HepG2 (cell line): ENCODE measurements around the gene ADCY5. TPM values are rescaled to one million over a fixed set of nuclear protein-coding genes. Genes with fewer than 3 reads are reported as not detected.

Experiments used
- ATAC-seq: fragments of 200-7000 bp; cut with Tn5 transposase; 3 replicates; pipeline ENCODE4 v1.9.1; 2020; ENCODE audit warnings: mild to moderate bottlenecking, moderate library complexity
- BruUV-seq: library from RNA; stranded (reverse); fragments of 400-500 nt; replicated peaks from 2 replicates; lab custom pipeline; 2021; lab: Mats Ljungman, UMichigan
- CTCF ChIA-PET: fragments of 300-600 bp; formaldehyde crosslinking; extraction: SDS; loops from one replicate; lab custom pipeline; 2021; ENCODE audit warnings: low total read pairs, inconsistent platforms, low intra/inter-chr PET ratio; lab: Yijun Ruan, JAX
- POLR2A ChIA-PET: fragments of 350-600 bp; sonication (Branson Sonifier 250); formaldehyde crosslinking; loops from one replicate; lab custom pipeline; 2020; ENCODE audit warnings: antibody characterized with exemption, inconsistent platforms; lab: Yijun Ruan, JAX
- DNase-seq: peaks from one replicate; pipeline ENCODE4 v3.0.0-alpha.2; 2015; ENCODE audit warnings: low spot score
- FAIRE-seq: peaks from 3 replicates; lab custom pipeline; 2011; peaks lifted over from hg19 to GRCh38; lab: Jason Lieb, UNC
- H2AFZ ChIP-seq: one replicate; pipeline ENCODE4 v1.6.1; 2011; ENCODE audit warnings: low read length, inconsistent platforms
- H3K27ac ChIP-seq: fragments of 300-600 bp; 3 replicates; pipeline ENCODE4 v1.8.0; 2011; ENCODE audit warnings: mixed run types, mild to moderate bottlenecking, mixed read lengths, low read length, inconsistent platforms; ENCODE audit not compliant: insufficient read depth; ENCODE audit errors: extremely low read length
- H3K27me3 ChIP-seq, 2 experiments: fragments of 200-600 bp in 1 of 2; 2 replicates in 1 of 2; 3 replicates in 1 of 2; pipeline versions ENCODE4 v1.6.0 to v1.8.0; 2011; ENCODE audit warnings: low read length in 2 of 2, mild to moderate bottlenecking in 2 of 2, moderate library complexity in 2 of 2, inconsistent platforms in 1 of 2; ENCODE audit not compliant: insufficient read depth in 2 of 2, control insufficient read depth in 1 of 2
- H3K36me3 ChIP-seq, 2 experiments: fragments of 200-600 bp in 1 of 2; replicated peaks in 1 of 2; 2 replicates in 1 of 2; 3 replicates in 1 of 2; pipeline versions ENCODE4 v1.5.1 to v1.8.0; 2011; ENCODE audit warnings: low read length in 2 of 2, inconsistent platforms in 1 of 2; ENCODE audit not compliant: insufficient read depth in 2 of 2, control insufficient read depth in 1 of 2
- H3K4me1 ChIP-seq: 2 replicates; pipeline ENCODE4 v1.5.1; 2012; ENCODE audit warnings: low read length, inconsistent platforms; ENCODE audit not compliant: insufficient read depth
- H3K4me2 ChIP-seq: 2 replicates; pipeline ENCODE4 v1.6.0; 2011; ENCODE audit warnings: low read depth, low read length, inconsistent platforms
- H3K4me3 ChIP-seq, 3 experiments: fragments of 200-600 bp in 1 of 3; sonication (generic), shearing (Covaris generic) in 1 of 3; replicated peaks in 1 of 3; 2 replicates each; pipeline ENCODE4 v1.5.1; 2011 to 2016; ENCODE audit warnings: low read length in 3 of 3, inconsistent platforms in 2 of 3, low read depth in 2 of 3, mild to moderate bottlenecking in 2 of 3, control low read depth in 1 of 3, mixed read lengths in 1 of 3; ENCODE audit not compliant: insufficient read depth in 1 of 3
- H3K79me2 ChIP-seq: one replicate; pipeline ENCODE4 v1.6.1; 2011; ENCODE audit warnings: low read length, inconsistent platforms; ENCODE audit not compliant: insufficient read depth
- H3K9ac ChIP-seq: 2 replicates; pipeline ENCODE4 v1.6.0; 2011; ENCODE audit warnings: mild to moderate bottlenecking, low read depth, low read length, inconsistent platforms; ENCODE audit not compliant: insufficient read depth
- H3K9me3 ChIP-seq: 2 replicates; pipeline ENCODE4 v1.5.1; 2012; ENCODE audit warnings: mild to moderate bottlenecking, low read length
- H4K20me1 ChIP-seq: 2 replicates; pipeline ENCODE4 v1.6.0; 2011; ENCODE audit warnings: inconsistent platforms, mild to moderate bottlenecking, low read length, moderate library complexity; ENCODE audit not compliant: insufficient read depth
- BCL6 ChIP-seq: IDR thresholded peaks from 2 replicates; pipeline ENCODE4 v1.6.1; 2016; ENCODE audit warnings: missing genetic modification reagents, missing compliant biosample characterization
- ESRRA ChIP-seq: sonication (generic); formaldehyde crosslinking; IDR thresholded peaks from 2 replicates; pipeline ENCODE4 v1.5.1; 2020; ENCODE audit warnings: mild to moderate bottlenecking, low read depth, missing genetic modification reagents
- MZF1 ChIP-seq: sonication (generic); formaldehyde crosslinking; IDR thresholded peaks from 2 replicates; pipeline ENCODE4 v1.8.1; 2023; ENCODE audit warnings: mild to moderate bottlenecking, missing genetic modification reagents, borderline replicate concordance
- NFIC ChIP-seq: IDR thresholded peaks from 2 replicates; pipeline ENCODE4 v1.6.1; 2012; ENCODE audit warnings: mild to moderate bottlenecking, low read length, inconsistent platforms
- POLR2A ChIP-seq, 2 experiments: IDR thresholded peaks; 2 replicates each; pipeline ENCODE4 v1.6.1; 2011; ENCODE audit warnings: low read depth in 2 of 2, low read length in 2 of 2, mild to moderate bottlenecking in 1 of 2, moderate library complexity in 1 of 2; ENCODE audit not compliant: insufficient read depth in 1 of 2
- SKI ChIP-seq: fragments of 450-650 bp; IDR thresholded peaks from one replicate; pipeline ENCODE4 v1.6.1; 2018; ENCODE audit warnings: mild to moderate bottlenecking; ENCODE audit not compliant: partially characterized antibody
- SRSF4 ChIP-seq: fragments of 200-400 bp; formaldehyde crosslinking; IDR thresholded peaks from one replicate; pipeline ENCODE4 v1.6.1; 2018; ENCODE audit warnings: mild to moderate bottlenecking, low read depth, low read length, moderate library complexity; ENCODE audit not compliant: poor library complexity, severe bottlenecking
- ZFP36 ChIP-seq: fragments of 150-350 bp; IDR thresholded peaks from 2 replicates; pipeline ENCODE4 v1.6.1; 2018; ENCODE audit warnings: borderline replicate concordance, low read length, low read depth; ENCODE audit not compliant: partially characterized antibody
- ZFP82 ChIP-seq: sonication (generic); formaldehyde crosslinking; IDR thresholded peaks from 2 replicates; pipeline ENCODE4 v1.5.1; 2020; ENCODE audit warnings: mild to moderate bottlenecking, missing genetic modification reagents, borderline replicate concordance
- ZNF17 ChIP-seq: sonication (generic); formaldehyde crosslinking; IDR thresholded peaks from 2 replicates; pipeline ENCODE4 v1.5.0; 2020; ENCODE audit warnings: mild to moderate bottlenecking, missing genetic modification reagents
- ZNF3 ChIP-seq: IDR thresholded peaks from 2 replicates; pipeline ENCODE4 v1.7.0; 2017; ENCODE audit warnings: inconsistent platforms
- ZNF333 ChIP-seq: sonication (generic); formaldehyde crosslinking; IDR thresholded peaks from 2 replicates; pipeline ENCODE4 v1.4.0; 2020; ENCODE audit warnings: mild to moderate bottlenecking, missing genetic modification reagents, borderline replicate concordance
- ZNF367 ChIP-seq: sonication (generic); formaldehyde crosslinking; IDR thresholded peaks from 2 replicates; pipeline ENCODE4 v1.4.0; 2020; ENCODE audit warnings: missing genetic modification reagents, borderline replicate concordance
- ZNF709 ChIP-seq: sonication (generic); formaldehyde crosslinking; IDR thresholded peaks from 2 replicates; pipeline ENCODE4 v1.5.0; 2020; ENCODE audit warnings: mild to moderate bottlenecking, missing genetic modification reagents
- WGBS: methylation state at CpG from one replicate; pipeline ENCODE4 v1.1.6; 2017; ENCODE audit warnings: low lambda C conversion rate; 5-methylcytosine and 5-hydroxymethylcytosine counted together
- in situ Hi-C: cut with HindIII; loops from 2 replicates; pipeline ENCODE4 v1.10.0; 2017; ENCODE audit warnings: low pct_unique_long_range_greater_than_20kb; ENCODE audit not compliant: extremely low pct_ligation_motif_present
- intact Hi-C: fragments of 100-400 bp; cut with micrococcal nuclease; formaldehyde crosslinking; loops from one replicate; pipeline ENCODE4 v1.10.0; 2022; ENCODE audit not compliant: unreplicated experiment
- polyA plus RNA-seq, 8 experiments: library from polyadenylated mRNA; depleted of rRNA in 3 of 8; stranded (reverse) in 7 of 8; unstranded in 1 of 8; fragments of >200 nt; fragmentation: Illumina TruSeq in 4 of 8; extraction: Trizol in 4 of 8; gene quantifications; 2 replicates each; pipeline versions ENCODE4 v1.2.1 to v1.2.3, GENCODE V29; 2011 to 2016; ENCODE audit warnings: low read depth in 4 of 8, missing spikeins in 1 of 8, mixed read lengths in 1 of 8; ENCODE audit not compliant: insufficient read depth in 1 of 8
- total RNA-seq, 5 experiments: library from RNA; depleted of rRNA; stranded (reverse); fragments of >200 nt; fragmentation: Illumina TruSeq; extraction: Trizol; gene quantifications; 2 replicates each; pipeline ENCODE4 v1.2.3, GENCODE V29; 2016; ENCODE audit warnings: low read depth in 1 of 5
- TF ChIP-seq, protein P1 (sequence below): sonication (generic); formaldehyde crosslinking; IDR thresholded peaks from 2 replicates; pipeline ENCODE4 v1.5.0; 2020; ENCODE audit warnings: mild to moderate bottlenecking, missing genetic modification reagents
- TF ChIP-seq, protein P2 (sequence below): sonication (generic); formaldehyde crosslinking; IDR thresholded peaks from 2 replicates; pipeline ENCODE4 v1.8.0; 2022; ENCODE audit warnings: missing genetic modification reagents, mild to moderate bottlenecking, moderate library complexity, borderline replicate concordance
- TF ChIP-seq, protein P3 (sequence below): sonication (generic); formaldehyde crosslinking; IDR thresholded peaks from 2 replicates; pipeline ENCODE4 v1.4.0; 2020; ENCODE audit warnings: missing genetic modification reagents

ADCY5 gene
- total and polyA plus RNA-seq, 2 of the 13 experiments (the other 11 are each of a cell fraction or from before 2014, with no cell fraction given) = not detected

DNA sequence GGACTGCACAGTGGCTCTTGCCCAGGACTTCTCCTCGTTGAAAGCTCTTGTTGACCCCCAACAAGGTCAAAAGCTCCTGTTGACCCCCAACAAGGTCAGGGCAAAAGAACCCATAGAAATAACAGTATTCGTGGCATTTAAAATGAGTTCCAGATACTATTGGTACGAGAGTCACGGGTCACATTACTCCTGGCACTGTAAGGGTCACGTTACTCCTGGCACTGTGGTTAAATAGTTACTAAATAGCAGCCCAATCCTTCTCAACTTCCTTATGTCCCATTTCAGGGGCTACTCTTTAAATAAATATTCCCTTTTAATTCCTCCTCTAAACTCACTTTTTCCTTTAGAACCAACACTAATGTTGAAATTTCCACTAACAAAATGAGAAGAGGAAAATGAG lies 18.2 kb upstream of the ADCY5 start:
- H3K36me3 ChIP-seq = no peaks in the 10 kb centered on the region
- ChIA-PET POLR2A (no interaction called here), CTCF (no interaction called here)
- no peak overlapping the region for H3K27ac ChIP-seq
- FAIRE-seq (no peak), ATAC-seq (no peak), DNase-seq (no peak)
- WGBS = 5% methylated on average over 5 of the region's 5 CpGs
- peaks cover 0 to 7% of the 10 kb centered on the region in 2 experiments; a peak in 2 of 5 replicates for H3K27me3 ChIP-seq
- H3K9ac ChIP-seq = no peak overlapping the region
- H3K4me3 ChIP-seq = no peak overlapping the region
- H3K9me3 ChIP-seq = no peaks in the 10 kb centered on the region
- no peaks in the 10 kb centered on the region for H3K4me1 ChIP-seq
- in situ Hi-C loops = no loop called here
- H3K79me2 ChIP-seq = no peaks in the 10 kb centered on the region
- intact Hi-C loops = no loop called here
- H2AFZ ChIP-seq = no peak overlapping the region
- TF ChIP-seq, protein P1, sequence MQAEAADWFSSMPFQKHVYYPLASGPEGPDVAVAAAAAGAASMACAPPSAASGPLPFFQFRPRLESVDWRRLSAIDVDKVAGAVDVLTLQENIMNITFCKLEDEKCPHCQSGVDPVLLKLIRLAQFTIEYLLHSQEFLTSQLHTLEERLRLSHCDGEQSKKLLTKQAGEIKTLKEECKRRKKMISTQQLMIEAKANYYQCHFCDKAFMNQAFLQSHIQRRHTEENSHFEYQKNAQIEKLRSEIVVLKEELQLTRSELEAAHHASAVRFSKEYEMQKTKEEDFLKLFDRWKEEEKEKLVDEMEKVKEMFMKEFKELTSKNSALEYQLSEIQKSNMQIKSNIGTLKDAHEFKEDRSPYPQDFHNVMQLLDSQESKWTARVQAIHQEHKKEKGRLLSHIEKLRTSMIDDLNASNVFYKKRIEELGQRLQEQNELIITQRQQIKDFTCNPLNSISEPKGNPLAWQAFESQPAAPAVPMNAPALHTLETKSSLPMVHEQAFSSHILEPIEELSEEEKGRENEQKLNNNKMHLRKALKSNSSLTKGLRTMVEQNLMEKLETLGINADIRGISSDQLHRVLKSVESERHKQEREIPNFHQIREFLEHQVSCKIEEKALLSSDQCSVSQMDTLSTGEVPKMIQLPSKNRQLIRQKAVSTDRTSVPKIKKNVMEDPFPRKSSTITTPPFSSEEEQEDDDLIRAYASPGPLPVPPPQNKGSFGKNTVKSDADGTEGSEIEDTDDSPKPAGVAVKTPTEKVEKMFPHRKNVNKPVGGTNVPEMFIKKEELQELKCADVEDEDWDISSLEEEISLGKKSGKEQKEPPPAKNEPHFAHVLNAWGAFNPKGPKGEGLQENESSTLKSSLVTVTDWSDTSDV (CRISPR knock-in tag) = no peak
- TF ChIP-seq ZNF333 (CRISPR knock-in tag) (no peak), ZFP36 (no peak), ZFP82 (CRISPR knock-in tag) (no peak), POLR2A (IDR thresholded peaks at IDR 0.05; ENCODE audit: insufficient read depth in 1 of 2, low read depth in 2 of 2, low read length in 2 of 2) (no peak), SKI (no peak), ESRRA (CRISPR knock-in tag) (no peak), BCL6 (CRISPR knock-in tag) (no peak), ZNF17 (CRISPR knock-in tag) (no peak), NFIC (no peak), ZNF3 (no peak), MZF1 (CRISPR knock-in tag) (no peak), ZNF367 (no peak), ZNF709 (no peak), SRSF4 (no peak)
- TF ChIP-seq, protein P2, sequence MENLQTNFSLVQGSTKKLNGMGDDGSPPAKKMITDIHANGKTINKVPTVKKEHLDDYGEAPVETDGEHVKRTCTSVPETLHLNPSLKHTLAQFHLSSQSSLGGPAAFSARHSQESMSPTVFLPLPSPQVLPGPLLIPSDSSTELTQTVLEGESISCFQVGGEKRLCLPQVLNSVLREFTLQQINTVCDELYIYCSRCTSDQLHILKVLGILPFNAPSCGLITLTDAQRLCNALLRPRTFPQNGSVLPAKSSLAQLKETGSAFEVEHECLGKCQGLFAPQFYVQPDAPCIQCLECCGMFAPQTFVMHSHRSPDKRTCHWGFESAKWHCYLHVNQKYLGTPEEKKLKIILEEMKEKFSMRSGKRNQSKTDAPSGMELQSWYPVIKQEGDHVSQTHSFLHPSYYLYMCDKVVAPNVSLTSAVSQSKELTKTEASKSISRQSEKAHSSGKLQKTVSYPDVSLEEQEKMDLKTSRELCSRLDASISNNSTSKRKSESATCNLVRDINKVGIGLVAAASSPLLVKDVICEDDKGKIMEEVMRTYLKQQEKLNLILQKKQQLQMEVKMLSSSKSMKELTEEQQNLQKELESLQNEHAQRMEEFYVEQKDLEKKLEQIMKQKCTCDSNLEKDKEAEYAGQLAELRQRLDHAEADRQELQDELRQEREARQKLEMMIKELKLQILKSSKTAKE = no peak
- TF ChIP-seq, protein P3, sequence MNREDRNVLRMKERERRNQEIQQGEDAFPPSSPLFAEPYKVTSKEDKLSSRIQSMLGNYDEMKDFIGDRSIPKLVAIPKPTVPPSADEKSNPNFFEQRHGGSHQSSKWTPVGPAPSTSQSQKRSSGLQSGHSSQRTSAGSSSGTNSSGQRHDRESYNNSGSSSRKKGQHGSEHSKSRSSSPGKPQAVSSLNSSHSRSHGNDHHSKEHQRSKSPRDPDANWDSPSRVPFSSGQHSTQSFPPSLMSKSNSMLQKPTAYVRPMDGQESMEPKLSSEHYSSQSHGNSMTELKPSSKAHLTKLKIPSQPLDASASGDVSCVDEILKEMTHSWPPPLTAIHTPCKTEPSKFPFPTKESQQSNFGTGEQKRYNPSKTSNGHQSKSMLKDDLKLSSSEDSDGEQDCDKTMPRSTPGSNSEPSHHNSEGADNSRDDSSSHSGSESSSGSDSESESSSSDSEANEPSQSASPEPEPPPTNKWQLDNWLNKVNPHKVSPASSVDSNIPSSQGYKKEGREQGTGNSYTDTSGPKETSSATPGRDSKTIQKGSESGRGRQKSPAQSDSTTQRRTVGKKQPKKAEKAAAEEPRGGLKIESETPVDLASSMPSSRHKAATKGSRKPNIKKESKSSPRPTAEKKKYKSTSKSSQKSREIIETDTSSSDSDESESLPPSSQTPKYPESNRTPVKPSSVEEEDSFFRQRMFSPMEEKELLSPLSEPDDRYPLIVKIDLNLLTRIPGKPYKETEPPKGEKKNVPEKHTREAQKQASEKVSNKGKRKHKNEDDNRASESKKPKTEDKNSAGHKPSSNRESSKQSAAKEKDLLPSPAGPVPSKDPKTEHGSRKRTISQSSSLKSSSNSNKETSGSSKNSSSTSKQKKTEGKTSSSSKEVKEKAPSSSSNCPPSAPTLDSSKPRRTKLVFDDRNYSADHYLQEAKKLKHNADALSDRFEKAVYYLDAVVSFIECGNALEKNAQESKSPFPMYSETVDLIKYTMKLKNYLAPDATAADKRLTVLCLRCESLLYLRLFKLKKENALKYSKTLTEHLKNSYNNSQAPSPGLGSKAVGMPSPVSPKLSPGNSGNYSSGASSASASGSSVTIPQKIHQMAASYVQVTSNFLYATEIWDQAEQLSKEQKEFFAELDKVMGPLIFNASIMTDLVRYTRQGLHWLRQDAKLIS (CRISPR knock-in tag) = no peak
- TF ChIP-seq, all 625 proteins: peak for 0
- BruUV-seq = no TSS peak
- no peak overlapping the region for H3K4me2 ChIP-seq
- no peaks in the 10 kb centered on the region for H4K20me1 ChIP-seq
